Thoracic aorta (tissue), 2 donors: ENCODE results near the gene SFSWAP. TPM values are rescaled to one million over a fixed set of nuclear protein-coding genes. Genes with fewer than 3 reads are reported as not detected.

Experiments used
- ATAC-seq: fragments of 150-250 bp; one replicate; pipeline ENCODE4 v1.8.0; 2017; ENCODE audit warnings: low read depth; ENCODE audit not compliant: insufficient number of reproducible peaks, low FRiP score
- DNase-seq: peaks from one replicate; pipeline ENCODE4 v3.0.0-alpha.2; 2020; ENCODE audit warnings: low spot score
- H3K27ac ChIP-seq, 2 donors: fragments of 200-600 bp; sonication (generic); 1 replicate in 1 of 2; 2 replicates in 1 of 2; pipeline ENCODE4 v1.5.1; 2016; ENCODE audit warnings: mild to moderate bottlenecking in 2 of 2, moderate library complexity in 2 of 2
- H3K27me3 ChIP-seq: fragments of 200-600 bp; sonication (generic); replicated peaks from 2 replicates; pipeline ENCODE4 v1.6.0; 2016; ENCODE audit warnings: mild to moderate bottlenecking; ENCODE audit not compliant: insufficient read depth
- H3K36me3 ChIP-seq: fragments of 200-600 bp; sonication (generic); one replicate; pipeline ENCODE4 v1.5.1; 2016
- H3K4me1 ChIP-seq, 2 donors: fragments of 200-600 bp; sonication (generic); 1 replicate in 1 of 2; 2 replicates in 1 of 2; pipeline versions ENCODE4 v1.5.1 to v1.6.0; 2016; ENCODE audit warnings: low read depth in 2 of 2, mild to moderate bottlenecking in 1 of 2; ENCODE audit not compliant: control insufficient read depth in 1 of 2
- H3K4me3 ChIP-seq: fragments of 200-600 bp; sonication (generic); 2 replicates; pipeline ENCODE4 v1.5.1; 2016; ENCODE audit warnings: mild to moderate bottlenecking
- H3K9me3 ChIP-seq: fragments of 200-600 bp; sonication (generic); 2 replicates; pipeline ENCODE4 v1.5.1; 2016
- CTCF ChIP-seq: fragments of 200-600 bp; sonication (generic); IDR thresholded peaks from one replicate; pipeline ENCODE4 v1.5.1; 2019; ENCODE audit warnings: antibody characterized with exemption
- total RNA-seq, 2 donors: library from RNA; depleted of rRNA; stranded (reverse); fragments of >200 nt; gene quantifications; one replicate each; pipeline versions ENCODE4 v1.1.0 to v1.2.3, GENCODE V29; 2016

Gene SFSWAP
- total RNA-seq, 2 donors from 2014 or later = 27.9 to 63.2 TPM

- Histone ChIP-seq H3K36me3 (peaks cover 42% of the 10 kb centered on the region), H3K27me3 (no peaks in the 10 kb centered on the region), H3K4me3 (no peak overlapping the region), H3K27ac (no peak overlapping the region), H3K4me1 (peaks cover 15 to 18% of the 10 kb centered on the region in 2 donors), H3K9me3 (no peaks in the 10 kb centered on the region)
- DNase-seq (no peak), ATAC-seq (no peak)
- TF ChIP-seq CTCF = no peak
Observed at GRCh38 chr12:131714759-131715158, 3.9 kb downstream of the SFSWAP start.

- Histone ChIP-seq H3K27me3 (no peaks in the 10 kb centered on the region), H3K4me3 (no peak overlapping the region), H3K9me3 (no peaks in the 10 kb centered on the region), H3K4me1 (peaks cover 11 to 14% of the 10 kb centered on the region in 2 donors), H3K36me3 (peaks cover 53% of the 10 kb centered on the region), H3K27ac (no peak overlapping the region)
- ATAC-seq (no peak), DNase-seq (no peak)
- no peak for TF ChIP-seq CTCF
Observed at GRCh38 chr12:131716282-131716681, 5.4 kb downstream of the SFSWAP start.

GRCh38 chr12:131720241-131720640, 9.4 kb downstream of the SFSWAP start:
- H3K27ac ChIP-seq = no peak overlapping the region
- TF ChIP-seq CTCF = no peak
- DNase-seq (no peak), ATAC-seq (no peak)
- H3K27me3 ChIP-seq = no peaks in the 10 kb centered on the region
- no peaks in the 10 kb centered on the region for H3K4me1 ChIP-seq
- H3K36me3 ChIP-seq = peaks cover 51% of the 10 kb centered on the region
- no peaks in the 10 kb centered on the region for H3K9me3 ChIP-seq
- H3K4me3 ChIP-seq = no peak overlapping the region

GRCh38 chr12:131720921-131721320, 10.0 kb downstream of the SFSWAP start:
- peaks cover 47% of the 10 kb centered on the region for H3K36me3 ChIP-seq

GRCh38 chr12:131721548-131721947, 10.7 kb downstream of the SFSWAP start:
- Histone ChIP-seq H3K9me3 (no peaks in the 10 kb centered on the region), H3K27ac (no peak overlapping the region), H3K4me1 (no peaks in the 10 kb centered on the region), H3K4me3 (no peak overlapping the region), H3K27me3 (no peaks in the 10 kb centered on the region), H3K36me3 (peaks cover 44% of the 10 kb centered on the region)
- no peak for TF ChIP-seq CTCF
- DNase-seq (no peak), ATAC-seq (no peak)

More at GRCh38 chr12:131720921-131721320, 10.0 kb downstream of the SFSWAP start:
- Histone ChIP-seq H3K27ac (no peak overlapping the region), H3K4me1 (no peaks in the 10 kb centered on the region), H3K27me3 (no peaks in the 10 kb centered on the region), H3K9me3 (no peaks in the 10 kb centered on the region), H3K4me3 (no peak overlapping the region)
- ATAC-seq (no peak), DNase-seq (no peak)
- TF ChIP-seq CTCF = no peak
